GM21723 (cell line): Measurements from ENCODE around the gene OR4F6.
"Not testable (repeated sequence)": the region's sequence is repeated elsewhere in the genome, so short reads cannot be mapped to it uniquely, and the experiment has no call there.

Experiments
- ATAC-seq: cut with Tn5 transposase; IDR thresholded peaks from one replicate; pipeline ENCODE4 v1.9.1; 2021; ENCODE audit warnings: mild to moderate bottlenecking, moderate library complexity; ENCODE audit not compliant: unreplicated experiment

Gene OR4F6

GRCh38 chr15:101803209-101803608, at the start of gene OR4F6:
Gene OR4F6 (plus strand): TSS chr15:101803509. CDS start chr15:101805720, 2,211 bp downstream.
- ATAC-seq, result no peak

GRCh38 chr15:101764669-101765339, 38.5 kb upstream of the OR4F6 start:
- ATAC-seq, result not testable (repeated sequence)

GRCh38 chr15:101765340-101765671, 38.0 kb upstream of the OR4F6 start:
- not testable (repeated sequence) for ATAC-seq

GRCh38 chr15:101765772-101766456, 37.4 kb upstream of the OR4F6 start:
- ATAC-seq, result no peak

- ATAC-seq, result not testable (repeated sequence)
Observed at GRCh38 chr15:101767083-101767640, 36.1 kb upstream of the OR4F6 start.

GRCh38 chr15:101772921-101773320, 30.4 kb upstream of the OR4F6 start:
- no peak for ATAC-seq

- no peak for ATAC-seq
Observed at GRCh38 chr15:101773496-101774100, 29.7 kb upstream of the OR4F6 start.

- ATAC-seq, result no peak
Observed at GRCh38 chr15:101775136-101775535, 28.2 kb upstream of the OR4F6 start.

GRCh38 chr15:101778576-101778975, 24.7 kb upstream of the OR4F6 start:
- not testable (repeated sequence) for ATAC-seq

GRCh38 chr15:101780225-101780624, 23.1 kb upstream of the OR4F6 start:
- not testable (repeated sequence) for ATAC-seq

- ATAC-seq, result no peak
Observed at GRCh38 chr15:101781928-101782327, 21.4 kb upstream of the OR4F6 start.

GRCh38 chr15:101784644-101785043, 18.7 kb upstream of the OR4F6 start:
- no peak for ATAC-seq

- ATAC-seq, result not testable (repeated sequence)
Observed at GRCh38 chr15:101786422-101786821, 16.9 kb upstream of the OR4F6 start.

- ATAC-seq, result not testable (repeated sequence)
Observed at GRCh38 chr15:101788001-101788400, 15.3 kb upstream of the OR4F6 start.

GRCh38 chr15:101788503-101789269, 14.6 kb upstream of the OR4F6 start:
- not testable (repeated sequence) for ATAC-seq

GRCh38 chr15:101790748-101791147, 12.6 kb upstream of the OR4F6 start:
- ATAC-seq, result not testable (repeated sequence)

- ATAC-seq, result not testable (repeated sequence)
Observed at GRCh38 chr15:101793981-101794380, 9.3 kb upstream of the OR4F6 start.

GRCh38 chr15:101795455-101795854, 7.9 kb upstream of the OR4F6 start:
- no peak for ATAC-seq

- no peak for ATAC-seq
Observed at GRCh38 chr15:101799665-101800064, 3.6 kb upstream of the OR4F6 start.

- ATAC-seq, result no peak
Observed at GRCh38 chr15:101801048-101801447, 2.3 kb upstream of the OR4F6 start.

GRCh38 chr15:101803676-101804075, 367 bp downstream of the OR4F6 start:
- no peak for ATAC-seq
